Cardiac fibroblast (primary cell): ENCODE data around the gene MRPS25.

Experiments
- DNase-seq, 2 donors: peaks; one replicate each; pipeline versions ENCODE4 v3.0.0 to v3.0.0-alpha.2; 2010; ENCODE audit warnings: low read depth in 2 of 2
- H3K4me3 ChIP-seq, 2 donors: replicated peaks in 1 of 2; 1 replicate in 1 of 2; 2 replicates in 1 of 2; pipeline ENCODE4 v1.5.1; 2011; ENCODE audit warnings: low read depth in 2 of 2, low read length in 2 of 2, mild to moderate bottlenecking in 2 of 2, moderate library complexity in 1 of 2
- TF ChIP-seq, protein P1 (sequence below): IDR thresholded peaks from one replicate; pipeline ENCODE4 v1.5.1; 2011; ENCODE audit warnings: low read depth, mild to moderate bottlenecking, low read length, inconsistent platforms

The MRPS25 gene

DNA sequence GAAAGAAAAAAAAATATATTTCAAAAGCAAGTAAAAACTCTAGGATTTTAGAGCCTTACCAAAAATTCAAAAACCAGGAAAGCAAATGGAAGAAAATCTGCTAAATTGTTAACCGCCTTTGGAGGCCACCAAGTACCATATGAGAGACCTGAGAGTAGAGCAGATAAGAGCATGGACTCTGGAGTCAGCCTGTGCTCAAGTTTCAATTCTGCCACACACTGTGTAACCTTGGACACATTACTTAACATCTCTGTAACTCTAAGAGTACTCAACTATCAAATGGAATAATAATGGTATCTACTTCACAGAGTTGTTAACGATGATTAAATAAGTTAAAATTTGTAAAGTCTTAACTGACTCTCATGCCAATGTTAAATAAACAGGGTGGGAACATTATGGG, 21.1 kb upstream of the MRPS25 start:
- H3K4me3 ChIP-seq, result no peak overlapping the region
- DNase-seq, result no peak
- TF ChIP-seq, protein P1, sequence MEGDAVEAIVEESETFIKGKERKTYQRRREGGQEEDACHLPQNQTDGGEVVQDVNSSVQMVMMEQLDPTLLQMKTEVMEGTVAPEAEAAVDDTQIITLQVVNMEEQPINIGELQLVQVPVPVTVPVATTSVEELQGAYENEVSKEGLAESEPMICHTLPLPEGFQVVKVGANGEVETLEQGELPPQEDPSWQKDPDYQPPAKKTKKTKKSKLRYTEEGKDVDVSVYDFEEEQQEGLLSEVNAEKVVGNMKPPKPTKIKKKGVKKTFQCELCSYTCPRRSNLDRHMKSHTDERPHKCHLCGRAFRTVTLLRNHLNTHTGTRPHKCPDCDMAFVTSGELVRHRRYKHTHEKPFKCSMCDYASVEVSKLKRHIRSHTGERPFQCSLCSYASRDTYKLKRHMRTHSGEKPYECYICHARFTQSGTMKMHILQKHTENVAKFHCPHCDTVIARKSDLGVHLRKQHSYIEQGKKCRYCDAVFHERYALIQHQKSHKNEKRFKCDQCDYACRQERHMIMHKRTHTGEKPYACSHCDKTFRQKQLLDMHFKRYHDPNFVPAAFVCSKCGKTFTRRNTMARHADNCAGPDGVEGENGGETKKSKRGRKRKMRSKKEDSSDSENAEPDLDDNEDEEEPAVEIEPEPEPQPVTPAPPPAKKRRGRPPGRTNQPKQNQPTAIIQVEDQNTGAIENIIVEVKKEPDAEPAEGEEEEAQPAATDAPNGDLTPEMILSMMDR, result no peak

DNA sequence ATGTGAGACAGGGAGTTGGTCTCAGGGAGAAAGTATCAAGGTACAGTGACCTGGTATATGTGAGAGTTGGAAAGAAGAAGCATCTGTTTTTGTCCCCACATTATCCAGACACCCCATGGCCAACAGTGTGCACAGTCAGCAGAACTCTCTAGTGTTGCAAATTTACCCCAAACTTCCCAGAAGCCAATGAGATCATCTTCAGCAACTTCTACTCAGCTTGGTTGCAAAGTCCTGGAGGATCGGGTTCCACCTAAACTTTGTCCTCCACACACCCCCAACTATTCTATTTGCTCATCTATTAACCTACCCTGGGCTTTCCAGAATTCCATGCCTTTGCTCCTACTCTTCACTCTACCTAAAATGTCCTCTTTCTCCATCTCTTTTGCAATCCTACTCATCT, 18.1 kb upstream of the MRPS25 start:
- H3K4me3 ChIP-seq, result no peak overlapping the region
- TF ChIP-seq, protein P1, result no peak
- DNase-seq, result no peak

DNA sequence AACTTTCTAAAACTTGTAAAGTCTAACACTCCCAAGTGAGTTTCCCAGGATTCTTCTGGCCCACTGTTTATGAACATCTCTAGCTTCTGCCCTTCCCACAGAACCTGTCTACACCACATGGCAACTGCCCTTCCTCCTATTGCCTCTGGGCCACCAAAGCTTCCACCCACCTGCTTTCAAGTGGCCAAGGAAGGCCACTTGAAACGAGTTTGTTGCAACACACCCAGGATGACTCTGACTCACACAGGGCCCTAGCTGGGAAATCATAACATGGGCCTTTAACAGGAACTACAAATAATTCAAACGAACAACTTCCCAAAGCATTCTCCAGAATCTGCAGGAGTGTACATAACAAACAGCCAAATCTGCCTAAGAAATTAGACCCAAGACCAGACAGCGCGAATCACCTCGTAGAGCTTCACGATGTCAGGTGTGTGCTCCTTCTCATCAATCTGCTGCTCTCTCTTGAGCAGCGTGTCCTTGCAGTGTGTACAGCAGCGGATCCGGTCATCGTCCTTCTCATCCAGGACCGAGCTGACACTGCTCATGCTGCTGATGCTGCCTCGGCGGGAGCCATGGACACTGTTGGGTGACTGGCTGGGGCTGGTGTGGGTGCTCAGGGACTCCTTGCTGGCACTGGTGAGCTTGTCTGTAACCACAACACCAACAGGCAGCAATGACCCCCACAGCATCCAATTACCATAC, 17.0 kb upstream of the MRPS25 start:
- DNase-seq, result peak in 1 of 2 donors; percentile 52
- TF ChIP-seq, protein P1, result no peak

GRCh38 chr3:15079091-15079490, 14.0 kb upstream of the MRPS25 start:
- DNase-seq, result no peak
- TF ChIP-seq, protein P1, result no peak
- H3K4me3 ChIP-seq, result no peak overlapping the region

More for the DNA sequence above, 17.0 kb upstream of the MRPS25 start:
- H3K4me3 ChIP-seq, result no peak overlapping the region

DNA sequence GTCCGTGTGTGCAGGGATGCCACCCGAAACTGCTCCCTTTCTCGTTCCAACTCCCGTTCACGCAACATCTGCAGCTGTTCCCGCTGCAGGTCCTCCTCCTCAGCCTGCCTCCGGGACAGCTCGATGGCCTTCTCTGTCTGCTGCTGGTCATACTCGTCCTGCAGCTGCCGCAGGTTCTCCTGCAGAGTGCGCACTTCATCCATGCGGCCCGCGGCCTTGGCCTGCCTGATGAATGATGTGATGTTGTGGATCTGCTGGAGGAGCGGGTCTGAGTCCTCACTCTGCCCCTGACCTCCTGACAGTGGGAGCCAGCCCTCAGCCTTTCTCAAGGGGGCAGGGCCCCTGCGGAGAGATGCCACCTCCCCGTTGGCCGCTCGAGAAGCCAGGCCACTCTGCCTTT, 9.4 kb upstream of the MRPS25 start:
- H3K4me3 ChIP-seq, result no peak overlapping the region
- TF ChIP-seq, protein P1, result no peak
- DNase-seq, result no peak

DNA sequence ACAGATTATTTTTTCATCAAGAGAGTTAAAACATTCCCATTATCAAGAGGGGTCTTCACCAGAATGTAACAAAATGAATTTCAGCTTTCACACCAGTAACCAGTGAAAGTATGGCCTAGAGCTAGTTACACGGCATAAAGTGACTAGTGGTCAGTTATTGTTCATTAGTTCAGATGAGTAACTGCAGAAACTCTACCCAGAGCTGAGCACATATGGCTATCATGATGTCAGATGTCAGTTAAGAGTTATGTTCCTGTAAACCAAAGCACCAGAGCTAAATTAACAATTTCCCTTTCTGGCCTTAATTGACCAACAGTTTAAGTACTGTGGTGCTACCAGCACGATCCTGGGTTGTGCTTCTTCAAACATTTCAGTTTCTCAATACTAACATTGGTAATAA, 6.6 kb upstream of the MRPS25 start:
- TF ChIP-seq, protein P1, result no peak
- DNase-seq, result no peak
- no peak overlapping the region for H3K4me3 ChIP-seq

DNA sequence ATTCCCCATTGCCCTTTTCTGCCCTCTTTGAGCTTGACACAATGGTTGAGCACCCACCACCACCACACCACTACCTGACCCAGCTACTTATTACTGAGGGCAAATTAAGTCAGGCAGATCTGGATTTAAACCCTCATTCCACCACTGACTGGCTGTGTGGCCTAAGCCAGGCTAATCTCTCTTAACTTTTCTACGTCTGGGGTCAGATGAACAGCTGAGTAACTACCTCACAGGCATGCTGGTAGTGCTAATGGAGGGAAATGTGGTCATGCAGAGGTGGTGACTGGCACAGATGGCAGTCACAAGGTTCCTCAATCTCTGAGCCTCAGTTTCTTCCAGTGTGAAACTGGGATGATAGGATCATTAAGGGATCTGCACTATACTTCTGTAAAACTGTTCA, 4.3 kb upstream of the MRPS25 start:
- no peak for DNase-seq
- TF ChIP-seq, protein P1, result no peak

More for the DNA sequence above, 4.3 kb upstream of the MRPS25 start:
- no peak overlapping the region for H3K4me3 ChIP-seq
